Thyroid gland (tissue), 4 donors: Measurements from ENCODE around the gene PALMD.

Experiments used
- CTCF ChIP-seq, 6 experiments: fragments of 200-600 bp in 3 of 6; fragments of 450-650 bp in 3 of 6; sonication (generic) in 3 of 6; IDR thresholded peaks; one replicate each; pipeline ENCODE4 v1.5.1; 2016 to 2019; ENCODE audit warnings: antibody characterized with exemption in 6 of 6, mild to moderate bottlenecking in 2 of 6, inconsistent platforms in 1 of 6, moderate library complexity in 1 of 6
- POLR2A ChIP-seq, 2 donors: fragments of 450-650 bp; IDR thresholded peaks; one replicate each; pipeline ENCODE4 v1.6.1; 2017; ENCODE audit warnings: antibody characterized with exemption in 2 of 2, mild to moderate bottlenecking in 2 of 2, moderate library complexity in 1 of 2

- TF ChIP-seq CTCF (IDR thresholded peaks at IDR 0.05) (no peak), POLR2A (IDR thresholded peaks at IDR 0.05) (no peak)
Observed at GRCh38 chr1:99645203-99645602, 710 bp upstream of the PALMD start.
